Transverse colon (tissue), 4 donors: Measurements from ENCODE around the gene STAM. TPM values are rescaled to one million over a fixed set of nuclear protein-coding genes. Genes with fewer than 3 reads are reported as not detected.

Experiments used
- DNase-seq: peaks from one replicate; pipeline ENCODE4 v3.0.0-alpha.2; 2019
- H3K27ac ChIP-seq, 4 donors: fragments of 200-600 bp; sonication (generic); 2 replicates each; pipeline ENCODE4 v1.5.1; 2016 to 2018; ENCODE audit warnings: inconsistent platforms in 4 of 4
- H3K27me3 ChIP-seq: fragments of 200-600 bp; sonication (generic); 2 replicates; pipeline ENCODE4 v1.5.1; 2017; ENCODE audit warnings: inconsistent platforms
- H3K36me3 ChIP-seq, 4 donors: fragments of 200-600 bp; sonication (generic); 2 replicates each; pipeline ENCODE4 v1.5.1; 2017 to 2019; ENCODE audit warnings: inconsistent platforms in 4 of 4
- H3K4me1 ChIP-seq, 4 donors: fragments of 200-600 bp; sonication (generic); 2 replicates each; pipeline ENCODE4 v1.5.1; 2017 to 2020; ENCODE audit warnings: inconsistent platforms in 4 of 4
- H3K4me3 ChIP-seq, 4 donors: fragments of 200-600 bp; sonication (generic); 1 replicate in 1 of 4; 2 replicates in 3 of 4; pipeline versions ENCODE4 v1.5.1 to v1.6.1; 2017 to 2019; ENCODE audit warnings: inconsistent platforms in 4 of 4
- H3K9me3 ChIP-seq, 2 donors: fragments of 200-600 bp; sonication (generic); 2 replicates each; pipeline ENCODE4 v1.5.1; 2017 to 2019; ENCODE audit warnings: inconsistent platforms in 2 of 2
- EP300 ChIP-seq: sonication (generic); formaldehyde crosslinking; IDR thresholded peaks from one replicate; pipeline ENCODE4 v1.6.1; 2017; ENCODE audit warnings: antibody characterized with exemption, low read depth
- POLR2A ChIP-seq: fragments of 450-650 bp; IDR thresholded peaks from one replicate; pipeline ENCODE4 v1.6.1; 2016; ENCODE audit warnings: antibody characterized with exemption, mild to moderate bottlenecking, moderate library complexity
- POLR2AphosphoS5 ChIP-seq, 3 donors: sonication (generic); formaldehyde crosslinking; IDR thresholded peaks; one replicate each; pipeline ENCODE4 v1.6.1; 2016; ENCODE audit warnings: antibody characterized with exemption in 3 of 3
- WGBS, 2 donors: methylation state at CpG; one replicate each; pipeline ENCODE4 v1.1.5; 2018; ENCODE audit warnings: low coverage in 1 of 2; 5-methylcytosine and 5-hydroxymethylcytosine counted together
- in situ Hi-C, 4 donors: fragments of 200-750 bp; cut with MboI; loops; one replicate each; pipeline versions ENCODE4 v1.15.0 to v1.15.1; 2017; ENCODE audit warnings: low sequenced_read_pairs in 3 of 4, low pct_ligation_motif_present in 1 of 4, low pct_unique_long_range_greater_than_20kb in 1 of 4
- intact Hi-C: fragments of 100-400 bp; cut with DNase I; formaldehyde crosslinking; loops from one replicate; pipeline ENCODE4 v1.15.1; 2023; ENCODE audit warnings: low total_unique reads
- total RNA-seq, 4 donors: library from RNA; depleted of rRNA; stranded (reverse); fragments of >200 nt; gene quantifications; one replicate each; pipeline ENCODE4 v1.1.0, GENCODE V29; 2016
- TF ChIP-seq, protein P1 (sequence below), 5 experiments: fragments of 200-600 bp in 3 of 5; fragments of 450-650 bp in 2 of 5; sonication (generic) in 3 of 5; IDR thresholded peaks; 1 replicate in 2 of 5; 2 replicates in 3 of 5; pipeline ENCODE4 v1.5.1; 2016 to 2017; ENCODE audit warnings: antibody characterized with exemption in 5 of 5, inconsistent platforms in 3 of 5, mild to moderate bottlenecking in 2 of 5, moderate library complexity in 1 of 5

The STAM gene
- total RNA-seq, 4 donors from 2014 or later = 1.9 to 18.4 (median 9.3) TPM

GRCh38 chr10:17729630-17730029, 85.7 kb downstream of the STAM start:
- in situ Hi-C loops (loop anchor here in 2 of 4 donors (25.0 kb wide), 1 partner anchor 508 kb away; no protein-coding TSS in a partner anchor), intact Hi-C loops (no loop called here)
- Histone ChIP-seq H3K4me3 (no peak overlapping the region), H3K9me3 (no peaks in the 10 kb centered on the region), H3K27me3 (no peaks in the 10 kb centered on the region), H3K4me1 (peaks cover 0 to 12% (median 5%) of the 10 kb centered on the region in 4 donors), H3K36me3 (no peaks in the 10 kb centered on the region), H3K27ac (no peak overlapping the region)
- DNase-seq = no peak
- TF ChIP-seq POLR2AphosphoS5 (IDR thresholded peaks at IDR 0.05) = no peak
- TF ChIP-seq POLR2A = no peak
- TF ChIP-seq EP300 = no peak
- TF ChIP-seq, protein P1, sequence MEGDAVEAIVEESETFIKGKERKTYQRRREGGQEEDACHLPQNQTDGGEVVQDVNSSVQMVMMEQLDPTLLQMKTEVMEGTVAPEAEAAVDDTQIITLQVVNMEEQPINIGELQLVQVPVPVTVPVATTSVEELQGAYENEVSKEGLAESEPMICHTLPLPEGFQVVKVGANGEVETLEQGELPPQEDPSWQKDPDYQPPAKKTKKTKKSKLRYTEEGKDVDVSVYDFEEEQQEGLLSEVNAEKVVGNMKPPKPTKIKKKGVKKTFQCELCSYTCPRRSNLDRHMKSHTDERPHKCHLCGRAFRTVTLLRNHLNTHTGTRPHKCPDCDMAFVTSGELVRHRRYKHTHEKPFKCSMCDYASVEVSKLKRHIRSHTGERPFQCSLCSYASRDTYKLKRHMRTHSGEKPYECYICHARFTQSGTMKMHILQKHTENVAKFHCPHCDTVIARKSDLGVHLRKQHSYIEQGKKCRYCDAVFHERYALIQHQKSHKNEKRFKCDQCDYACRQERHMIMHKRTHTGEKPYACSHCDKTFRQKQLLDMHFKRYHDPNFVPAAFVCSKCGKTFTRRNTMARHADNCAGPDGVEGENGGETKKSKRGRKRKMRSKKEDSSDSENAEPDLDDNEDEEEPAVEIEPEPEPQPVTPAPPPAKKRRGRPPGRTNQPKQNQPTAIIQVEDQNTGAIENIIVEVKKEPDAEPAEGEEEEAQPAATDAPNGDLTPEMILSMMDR (IDR thresholded peaks at IDR 0.05) = no peak
- 93 to 96% methylated on average over 4 to 6 of the region's 6 CpGs for WGBS, 2 donors

GRCh38 chr10:17730667-17731066, 86.7 kb downstream of the STAM start:
- in situ Hi-C loops = loop anchor here in 2 of 4 donors (25.0 kb wide), 1 partner anchor 507 kb away; no protein-coding TSS in a partner anchor
- Histone ChIP-seq H3K4me1 (peaks cover 0 to 12% (median 5%) of the 10 kb centered on the region in 4 donors), H3K27me3 (no peaks in the 10 kb centered on the region), H3K27ac (peak overlapping the region in 1 of 4 donors; percentile 33), H3K9me3 (no peaks in the 10 kb centered on the region), H3K4me3 (no peak overlapping the region), H3K36me3 (no peaks in the 10 kb centered on the region)
- no peak for DNase-seq
- no peak for TF ChIP-seq POLR2AphosphoS5 (IDR thresholded peaks at IDR 0.05)
- no peak for TF ChIP-seq POLR2A
- TF ChIP-seq, protein P1 (IDR thresholded peaks at IDR 0.05) = no peak
- TF ChIP-seq EP300 = no peak
- 72 to 78% methylated on average over 7 to 8 of the region's 8 CpGs for WGBS, 2 donors
- intact Hi-C loops = no loop called here

GRCh38 chr10:17731331-17732020, 87.5 kb downstream of the STAM start:
- no peak for DNase-seq
- Histone ChIP-seq H3K27me3 (no peaks in the 10 kb centered on the region), H3K36me3 (no peaks in the 10 kb centered on the region), H3K27ac (peak overlapping the region in 2 of 4 donors; percentile 19 to 33), H3K4me1 (peaks cover 0 to 12% (median 5%) of the 10 kb centered on the region in 4 donors), H3K9me3 (no peaks in the 10 kb centered on the region), H3K4me3 (no peak overlapping the region)
- 42 to 45% methylated on average over 3 to 4 of the region's 4 CpGs for WGBS, 2 donors
- TF ChIP-seq POLR2A (no peak), EP300 (no peak), POLR2AphosphoS5 (IDR thresholded peaks at IDR 0.05) (no peak)
- TF ChIP-seq, protein P1 (IDR thresholded peaks at IDR 0.05) = no peak
- intact Hi-C loops = no loop called here
- in situ Hi-C loops = loop anchor here in 2 of 4 donors (25.0 kb wide), 1 partner anchor 506 kb away; no protein-coding TSS in a partner anchor

DNA sequence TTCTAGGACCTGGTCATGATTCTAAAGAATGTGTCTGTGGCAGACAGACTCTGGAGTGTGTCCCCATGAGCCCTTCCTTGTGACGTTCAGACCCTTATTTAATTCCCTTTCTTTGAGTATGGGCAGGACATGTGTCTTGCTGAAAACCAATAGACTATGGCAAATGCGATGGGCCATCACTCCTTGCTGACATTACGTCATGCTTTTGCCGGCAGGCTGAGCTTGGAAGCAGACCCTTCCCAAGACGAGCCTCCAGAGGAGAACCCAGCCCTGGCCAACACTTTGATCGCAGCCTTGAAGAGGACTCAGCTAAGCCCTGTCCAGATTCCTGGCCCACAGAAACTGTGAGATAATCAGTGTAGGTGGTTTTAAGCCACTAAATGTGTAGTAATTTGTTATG, 89.7 kb downstream of the STAM start:
- WGBS, 2 donors = 95% methylated on average over 6 of the region's 6 CpGs; no CpG with 5 or more reads in 1 of the 2 donors
- TF ChIP-seq EP300 (no peak), POLR2A (no peak), POLR2AphosphoS5 (IDR thresholded peaks at IDR 0.05) (no peak)
- TF ChIP-seq, protein P1 (IDR thresholded peaks at IDR 0.05) = no peak
- in situ Hi-C loops (loop anchor here in 2 of 4 donors (25.0 kb wide), 1 partner anchor 504 kb away; no protein-coding TSS in a partner anchor), intact Hi-C loops (no loop called here)
- Histone ChIP-seq H3K27me3 (no peaks in the 10 kb centered on the region), H3K4me1 (peaks cover 0 to 12% (median 5%) of the 10 kb centered on the region in 4 donors), H3K9me3 (no peaks in the 10 kb centered on the region), H3K4me3 (no peak overlapping the region), H3K36me3 (no peaks in the 10 kb centered on the region), H3K27ac (no peak overlapping the region)
- DNase-seq = no peak
